Kidney epithelial cell (primary cell): ENCODE results near the gene JAK2. TPM values are rescaled to one million over a fixed set of nuclear protein-coding genes. Genes with fewer than 3 reads are reported as not detected.

Experiments
- total RNA-seq: library from RNA; depleted of rRNA; stranded (reverse); fragments of >200 nt; gene quantifications from 2 replicates; pipeline ENCODE4 v1.2.3, GENCODE V29; 2015

JAK2 gene
- total RNA-seq, 1 donor from 2014 or later: 7.1 TPM

Other genes with a start within 250 kb of the JAK2 start
- gene AK3, start 244.1 kb upstream of the JAK2 start, total RNA-seq: 64.4 and 65.5 TPM in 2 replicates
- gene RCL1, start 192.3 kb upstream of the JAK2 start, total RNA-seq: 23.6 and 24.4 TPM in 2 replicates
- gene INSL6, start 200.4 kb downstream of the JAK2 start, total RNA-seq: not detected in 2 replicates
- gene INSL4, start 246.1 kb downstream of the JAK2 start, total RNA-seq: not detected in 2 replicates